ENCODE measurements around the gene TADA2B.
"Not testable (repeated sequence)": the region's sequence is repeated elsewhere in the genome, so short reads cannot be mapped to it uniquely, and the experiment has no call there.

The TADA2B gene

GRCh38 chr4:7061815-7062214, 18.6 kb downstream of the TADA2B start:
- no peak for FAIRE-seq

GRCh38 chr4:7062816-7063215, 19.6 kb downstream of the TADA2B start:
- FAIRE-seq = no peak

GRCh38 chr4:7063362-7063761, 20.2 kb downstream of the TADA2B start:
- FAIRE-seq = no peak

GRCh38 chr4:7066006-7066405, 22.8 kb downstream of the TADA2B start:
- FAIRE-seq = no peak

GRCh38 chr4:7066493-7066892, 23.3 kb downstream of the TADA2B start:
- no peak for FAIRE-seq

GRCh38 chr4:7067126-7067451, 23.9 kb downstream of the TADA2B start:
- FAIRE-seq = no peak

- peak; percentile 86 for FAIRE-seq
Observed at GRCh38 chr4:7067452-7068278, 24.5 kb downstream of the TADA2B start, which contains the start of gene GRPEL1. Gene GRPEL1 (minus strand): TSS chr4:7068064. CDS start chr4:7068032, 32 bp downstream.

- no peak for FAIRE-seq
Observed at GRCh38 chr4:7068279-7068842, 25.2 kb downstream of the TADA2B start.

GRCh38 chr4:7068883-7069282, 25.7 kb downstream of the TADA2B start:
- FAIRE-seq = no peak

- peak; percentile 56 for FAIRE-seq
Observed at GRCh38 chr4:7070729-7071511, 27.7 kb downstream of the TADA2B start.

GRCh38 chr4:7073059-7073458, 29.9 kb downstream of the TADA2B start:
- no peak for FAIRE-seq

- no peak for FAIRE-seq
Observed at GRCh38 chr4:7073526-7074390, 30.6 kb downstream of the TADA2B start.

- no peak for FAIRE-seq
Observed at GRCh38 chr4:7074426-7074825, 31.3 kb downstream of the TADA2B start.

- FAIRE-seq = no peak
Observed at GRCh38 chr4:7075962-7076695, 33.0 kb downstream of the TADA2B start.

GRCh38 chr4:7076696-7077082, 33.5 kb downstream of the TADA2B start:
- no peak for FAIRE-seq

GRCh38 chr4:7077371-7077770, 34.2 kb downstream of the TADA2B start:
- FAIRE-seq = no peak

GRCh38 chr4:7078025-7078424, 34.9 kb downstream of the TADA2B start:
- no peak for FAIRE-seq

- FAIRE-seq = not testable (repeated sequence)
Observed at GRCh38 chr4:7079483-7079882, 36.3 kb downstream of the TADA2B start.

- not testable (repeated sequence) for FAIRE-seq
Observed at GRCh38 chr4:7079909-7080308, 36.7 kb downstream of the TADA2B start.

GRCh38 chr4:7083597-7084563, 40.7 kb downstream of the TADA2B start:
- FAIRE-seq = no peak

- not testable (repeated sequence) for FAIRE-seq
Observed at GRCh38 chr4:7084564-7084961, 41.4 kb downstream of the TADA2B start.

Data from islet of Langerhans (tissue), 1 donor.